NCI-H2171 (cell line): Measurements from ENCODE around the gene COLQ.
"Not testable (repeated sequence)": the region's sequence is repeated elsewhere in the genome, so short reads cannot be mapped to it uniquely, and the experiment has no call there.

ENCODE experiments used
- DNase-seq: peaks from one replicate; lab custom pipeline; 2025; lab: John Stamatoyannopoulos, UW

The COLQ gene

DNA sequence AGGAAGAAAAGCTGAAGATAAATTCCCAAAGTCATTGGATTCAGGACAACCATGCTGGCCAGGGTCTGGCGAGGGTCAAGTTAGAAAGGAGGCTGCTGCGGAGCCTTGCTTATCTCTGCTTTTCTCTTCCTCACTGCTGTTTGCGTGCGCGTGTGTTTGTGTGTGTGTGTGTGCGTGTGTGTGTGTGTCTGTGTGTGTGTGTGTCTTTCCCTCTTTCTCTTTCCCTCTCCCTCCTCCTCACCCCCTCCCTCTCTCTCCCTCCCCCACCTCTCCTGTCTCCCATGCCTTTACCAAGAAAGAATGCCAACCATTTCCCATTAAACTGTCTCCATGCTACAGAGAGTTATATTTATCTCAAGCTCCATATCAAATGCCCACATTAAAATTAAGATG, at the start of gene COLQ:
TSS of gene COLQ (minus strand) at position 134 of the 393 bp plus-strand sequence. CDS start at position 53, 81 bp downstream.
- DNase-seq: no peak

DNA sequence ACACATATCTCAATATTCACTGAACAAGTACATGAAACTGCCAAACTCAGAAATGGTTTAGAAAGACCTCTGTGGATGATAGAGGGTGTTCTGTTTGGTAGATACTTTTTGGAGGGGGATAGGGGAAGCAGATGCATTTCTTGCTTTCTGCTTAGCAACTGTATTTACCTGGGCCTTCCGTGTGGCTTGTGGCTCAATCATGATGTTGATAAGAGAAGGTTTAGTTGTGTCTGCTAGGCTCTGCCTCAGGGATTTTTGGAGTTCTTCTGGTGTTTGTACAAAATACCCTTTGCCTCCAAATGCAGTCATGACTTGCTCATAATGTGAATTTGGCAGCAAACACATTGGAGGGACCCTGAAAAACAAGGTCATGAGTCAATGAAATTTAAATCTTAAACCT, 41.7 kb upstream of the COLQ start:
- no peak for DNase-seq

GRCh38 chr3:15562560-15562959, 41.1 kb upstream of the COLQ start:
- no peak for DNase-seq

- DNase-seq: no peak
These were observed 37.1 kb upstream of the COLQ start for GRCh38 chr3:15558581-15558980.

DNA sequence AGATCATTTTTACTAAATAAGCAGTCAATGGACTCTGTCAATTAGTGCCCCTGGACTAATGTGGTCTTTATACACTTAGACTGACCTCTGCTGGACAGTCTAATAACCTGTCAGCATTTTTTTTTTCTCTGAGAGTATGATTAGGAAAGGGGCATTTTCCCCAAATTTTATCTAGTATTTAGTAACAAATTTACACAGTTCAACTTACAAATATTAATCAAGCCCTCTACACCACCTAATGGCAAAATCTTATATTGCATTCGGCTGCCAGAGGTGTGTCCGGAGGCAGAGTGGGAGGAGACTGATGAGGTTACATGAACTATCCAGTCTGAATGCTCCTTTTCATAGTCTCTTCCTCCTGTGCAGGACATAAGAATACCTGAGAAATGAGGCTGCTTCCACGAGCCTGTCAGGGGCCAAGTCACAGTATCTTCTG, 36.0 kb upstream of the COLQ start:
- DNase-seq: no peak

DNA sequence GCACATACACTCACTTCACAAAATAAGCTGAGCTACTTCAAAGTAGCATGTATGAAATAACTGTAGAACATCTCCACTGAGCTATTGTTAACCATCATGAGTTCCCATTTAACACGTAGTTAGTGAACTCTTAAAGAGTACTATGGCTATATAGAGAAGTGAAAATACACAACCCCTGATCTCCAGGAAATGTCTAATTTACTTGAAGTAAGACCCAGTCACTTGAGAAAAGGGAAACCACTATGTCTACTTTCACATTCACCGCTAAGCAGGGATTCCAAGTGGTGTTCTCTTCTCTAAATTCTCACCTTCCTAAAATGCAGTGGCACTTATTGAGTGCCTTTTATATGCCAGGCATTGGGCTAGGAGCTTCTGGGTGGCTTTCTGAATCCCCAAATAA, 35.0 kb upstream of the COLQ start:
- DNase-seq: no peak

DNA sequence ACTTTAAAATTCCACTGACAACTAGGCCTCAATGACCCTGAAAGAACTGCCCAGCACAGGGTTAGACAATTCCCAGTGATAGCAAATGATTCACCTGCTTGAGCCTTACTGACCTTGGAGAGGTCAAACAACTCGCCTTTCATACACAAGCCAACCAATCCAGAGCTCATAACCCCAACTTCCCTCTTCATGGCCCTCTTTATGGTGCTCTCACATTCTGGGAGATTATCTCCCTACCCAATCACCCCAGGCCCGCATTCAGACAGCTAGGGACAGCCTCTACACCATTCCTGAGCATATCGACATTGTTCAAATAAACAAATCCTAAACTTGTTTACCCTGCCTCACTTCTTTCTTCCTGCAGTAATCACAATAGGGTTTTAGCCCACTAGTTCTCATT, 32.2 kb upstream of the COLQ start:
- DNase-seq: no peak

GRCh38 chr3:15551902-15552301, 30.4 kb upstream of the COLQ start:
- no peak for DNase-seq

DNA sequence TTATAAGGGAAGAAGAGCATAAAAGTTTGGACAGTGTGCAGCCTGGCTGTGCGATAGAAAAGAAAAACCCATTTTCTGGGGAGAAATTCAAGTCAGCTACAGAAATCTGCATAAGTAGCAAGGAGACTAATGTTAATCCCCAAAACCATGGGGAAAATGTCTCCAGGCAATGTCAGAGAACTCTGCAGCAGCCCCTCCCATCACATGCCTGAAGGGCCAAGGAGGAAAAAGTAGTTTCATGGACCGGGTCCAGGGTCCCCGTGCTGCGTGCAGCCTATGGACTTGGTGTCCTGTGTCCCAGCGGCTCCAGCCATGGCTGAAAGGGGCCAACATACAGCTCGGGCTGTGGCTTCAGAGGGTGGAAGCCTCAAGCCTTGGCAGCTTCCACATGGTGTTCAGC, 28.3 kb upstream of the COLQ start:
- no peak for DNase-seq

DNA sequence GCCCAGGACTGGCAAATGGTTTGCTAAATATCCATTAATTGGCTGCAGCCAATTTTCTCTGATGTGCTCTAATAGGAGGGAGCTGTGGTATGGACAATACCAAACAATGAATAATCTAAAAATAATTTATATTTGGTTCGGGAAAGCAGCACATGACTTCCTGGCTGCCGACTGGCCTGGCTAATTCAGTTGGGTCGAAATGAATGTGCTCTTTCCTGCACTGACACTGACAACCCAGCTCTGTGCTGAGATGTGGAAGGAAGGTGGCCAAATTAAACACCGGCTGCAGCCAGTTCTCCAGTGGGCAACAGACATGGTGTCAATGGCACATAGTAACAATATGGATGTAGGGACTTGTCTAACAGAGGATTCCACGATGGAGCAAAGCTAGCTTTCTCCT, 21.1 kb upstream of the COLQ start:
- no peak for DNase-seq

DNA sequence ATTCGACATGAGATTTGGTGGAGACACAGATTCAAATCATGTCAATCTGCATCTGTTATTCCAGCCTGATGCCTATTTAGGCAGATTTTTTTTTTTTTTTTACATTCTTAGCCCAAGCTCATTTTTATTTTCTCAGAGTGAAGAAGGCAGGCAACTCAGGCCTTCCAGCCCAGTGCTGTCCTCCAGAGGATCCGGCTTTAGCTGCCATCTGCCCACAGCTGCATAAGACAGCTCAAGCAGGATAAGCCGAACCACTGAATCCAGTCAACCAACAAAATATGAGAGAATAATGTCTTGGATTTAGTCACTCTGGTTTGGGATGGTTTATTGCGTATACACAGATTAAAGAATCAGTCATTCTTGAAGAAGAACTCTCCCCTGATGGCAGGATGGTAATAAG, 19.9 kb upstream of the COLQ start:
- DNase-seq: no peak

- DNase-seq: no peak
These were observed 17.6 kb upstream of the COLQ start for GRCh38 chr3:15539066-15539465.

DNA sequence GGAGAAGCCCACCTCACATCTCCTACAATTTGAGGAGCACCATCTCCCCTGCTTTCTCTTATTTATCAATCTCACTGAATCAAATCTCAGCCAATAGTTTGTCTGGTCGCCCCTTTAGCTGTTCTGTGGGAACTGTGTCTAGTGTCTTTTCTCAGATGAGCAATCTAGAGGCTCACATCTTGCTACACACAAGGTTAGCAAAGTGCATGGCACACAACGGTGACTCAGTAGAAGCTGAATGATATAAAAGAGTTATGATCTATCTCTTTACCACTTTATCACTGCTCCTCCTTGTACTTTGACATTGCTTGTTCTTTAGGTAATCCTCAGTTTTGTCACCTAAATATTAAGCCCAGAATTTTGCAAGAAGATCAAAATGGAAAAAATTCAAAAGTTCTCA, 16.8 kb upstream of the COLQ start:
- no peak for DNase-seq

DNA sequence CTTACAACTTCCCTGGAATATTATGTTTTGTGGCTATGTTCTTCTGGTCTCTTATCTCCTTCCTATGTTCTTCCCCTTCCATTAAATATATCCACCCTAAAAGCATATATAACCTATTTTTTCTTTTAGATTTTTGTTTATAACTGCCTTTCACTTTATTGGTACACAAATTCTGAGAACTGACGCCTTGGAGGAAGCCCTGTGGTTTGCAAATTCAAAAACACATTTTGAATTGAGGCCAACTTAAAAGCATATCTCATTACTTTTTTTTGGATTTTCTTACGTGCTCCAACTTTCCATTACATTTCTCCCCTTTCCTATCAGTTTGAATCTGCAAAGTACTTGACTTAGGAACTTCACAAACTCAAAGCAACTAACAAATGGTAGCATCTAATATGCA, 15.3 kb upstream of the COLQ start:
- no peak for DNase-seq

GRCh38 chr3:15535732-15536131, 14.2 kb upstream of the COLQ start:
- DNase-seq: no peak

GRCh38 chr3:15532614-15533013, 11.1 kb upstream of the COLQ start:
- not testable (repeated sequence) for DNase-seq

DNA sequence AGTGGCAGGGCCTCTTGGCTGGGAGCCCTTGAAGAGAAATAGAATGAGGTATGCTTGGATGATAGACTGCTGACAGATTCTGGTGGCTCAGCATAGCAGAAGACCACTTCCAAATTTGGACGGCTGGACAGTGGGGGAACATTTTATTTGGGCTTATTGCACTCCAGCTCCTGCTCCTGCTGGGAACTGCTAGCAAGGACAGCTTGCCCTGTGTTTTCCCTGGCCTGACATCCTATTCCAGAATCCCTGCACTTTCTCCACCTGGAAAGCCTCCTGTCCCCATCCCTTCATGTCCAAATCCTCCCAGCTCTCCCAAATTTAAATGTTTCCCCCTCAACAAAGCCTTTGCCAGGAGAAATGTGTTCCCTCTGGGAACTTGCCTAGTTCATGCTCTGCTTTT, 9.8 kb upstream of the COLQ start:
- no peak for DNase-seq

DNA sequence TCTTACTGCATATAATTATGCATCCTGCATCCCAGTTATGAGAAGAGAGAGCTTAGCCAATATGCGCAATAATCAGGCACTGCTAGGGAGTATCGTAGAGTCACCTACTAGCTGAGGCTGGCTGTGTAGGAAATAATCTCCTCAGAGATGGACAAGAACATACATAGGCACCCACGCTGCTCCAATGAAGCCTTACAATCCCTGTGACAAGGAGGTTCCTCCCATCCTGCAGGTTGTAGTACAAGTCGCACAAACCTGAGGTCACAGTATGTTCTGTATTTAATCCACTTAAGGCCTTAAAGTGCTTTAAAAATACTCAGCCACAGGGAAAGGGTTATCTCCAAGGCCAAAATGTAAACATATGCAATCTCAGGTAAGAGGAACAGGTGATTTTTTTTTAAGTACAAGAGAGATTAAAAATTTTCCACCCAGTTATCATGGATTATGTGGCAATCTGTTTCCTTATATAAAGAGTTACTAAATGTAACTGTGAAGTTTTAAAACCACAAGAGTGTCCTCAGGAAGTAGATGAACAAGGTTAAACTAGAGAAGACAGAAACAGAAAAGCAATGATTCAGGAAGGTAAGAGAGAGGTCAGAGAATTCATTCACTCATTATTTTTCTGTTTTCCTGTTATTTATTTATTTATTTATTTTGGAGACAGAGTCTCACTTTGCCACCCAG, 7.5 kb upstream of the COLQ start:
- DNase-seq: no peak

GRCh38 chr3:15527031-15527459, 5.5 kb upstream of the COLQ start:
- DNase-seq: no peak

DNA sequence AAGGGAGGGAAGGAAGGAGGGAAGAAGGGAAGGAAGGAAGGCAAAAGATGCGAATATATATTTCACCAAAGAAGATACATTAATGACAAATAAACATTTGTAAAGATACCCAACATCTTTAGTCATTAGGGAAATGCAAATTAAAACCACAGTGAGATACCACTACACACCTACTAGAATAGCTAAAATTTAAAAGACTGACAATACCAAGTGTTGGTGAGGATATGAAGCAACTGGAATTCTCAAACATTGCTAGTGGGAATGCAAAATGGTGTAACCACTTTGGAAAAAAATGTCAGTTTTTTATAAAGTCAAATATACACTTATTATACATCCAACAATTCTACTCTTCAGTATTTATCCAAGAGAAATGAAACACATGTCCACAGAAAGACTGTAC, 4.3 kb upstream of the COLQ start:
- no peak for DNase-seq

GRCh38 chr3:15523660-15524417, 2.3 kb upstream of the COLQ start:
- DNase-seq: no peak

DNA sequence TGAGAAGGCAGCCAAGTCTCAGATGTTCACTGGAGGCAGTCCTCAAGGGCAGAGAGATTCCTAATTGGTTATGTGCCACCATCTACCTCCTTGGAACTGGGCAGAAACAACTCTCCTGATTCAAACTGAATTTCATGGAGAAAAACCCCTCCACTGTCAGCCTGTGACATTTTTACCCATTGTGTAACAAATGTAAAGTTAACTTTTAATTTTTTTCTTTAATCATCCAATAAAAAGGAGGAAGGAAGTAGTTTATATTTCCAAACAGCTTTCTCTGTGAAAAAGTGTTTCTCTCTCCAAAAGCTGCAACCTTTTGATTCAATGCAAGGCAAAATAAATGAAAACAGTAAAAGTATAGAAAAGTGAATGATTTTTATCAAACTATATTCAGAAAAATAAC, 510 bp upstream of the COLQ start:
- DNase-seq: no peak

DNA sequence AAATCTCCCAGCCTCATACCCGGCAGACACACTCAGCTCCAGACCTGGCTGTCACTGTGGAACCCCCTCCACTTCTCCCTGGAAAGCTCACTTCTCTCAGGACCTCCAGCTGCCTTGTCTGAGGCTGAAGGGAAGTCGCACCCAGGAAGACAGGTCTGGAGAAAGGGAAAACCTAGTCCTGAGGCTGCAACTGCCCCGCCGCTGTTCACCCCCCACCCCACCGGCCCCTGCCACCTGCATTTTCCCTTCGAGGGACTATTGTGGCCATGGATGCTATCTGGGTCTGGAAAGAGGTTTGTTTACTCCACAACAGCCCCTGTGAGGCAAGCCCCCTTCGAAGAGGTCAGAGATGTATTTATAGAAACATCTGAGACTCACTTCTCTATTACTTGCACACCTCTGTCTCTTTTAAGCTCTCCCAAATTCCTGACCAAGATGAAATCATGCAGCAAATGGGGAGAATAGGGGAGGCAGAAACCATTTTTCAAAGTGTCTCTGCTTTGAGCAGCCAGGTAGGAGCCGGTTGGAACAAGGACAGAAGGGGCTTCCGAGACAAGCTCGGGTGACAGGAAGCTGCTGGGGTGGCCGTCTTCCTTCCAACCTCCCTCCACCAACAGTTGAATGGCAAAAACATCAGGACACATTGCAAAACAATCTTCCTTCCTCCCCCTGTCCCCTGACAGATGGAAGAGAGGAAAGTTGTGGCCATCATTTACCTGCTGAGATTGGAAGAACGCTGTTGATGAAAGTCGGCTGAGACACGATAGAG, 518 bp downstream of the COLQ start:
- DNase-seq: no peak
